ENCODE measurements around the gene PEDS1.
"Not testable (repeated sequence)": the region's sequence is repeated elsewhere in the genome, so short reads cannot be mapped to it uniquely, and the experiment has no call there.

PEDS1 gene

GRCh38 chr20:50153500-50154377 lies at the start of gene PEDS1:
Gene PEDS1, minus strand, starts transcription at chr20:50153723. Its CDS starts 86 bp downstream, at chr20:50153637.
- DNase-seq = peak; percentile 36

- DNase-seq = no peak
Observed at GRCh38 chr20:50202677-50203076, 49.2 kb upstream of the PEDS1 start.

GRCh38 chr20:50201710-50202109 lies 48.2 kb upstream of the PEDS1 start:
- not testable (repeated sequence) for DNase-seq

- no peak for DNase-seq
Observed at GRCh38 chr20:50200482-50201104, 47.1 kb upstream of the PEDS1 start.

GRCh38 chr20:50199703-50200102 lies 46.2 kb upstream of the PEDS1 start:
- no peak for DNase-seq

GRCh38 chr20:50198716-50199115 lies 45.2 kb upstream of the PEDS1 start:
- no peak for DNase-seq

- DNase-seq = no peak
Observed at GRCh38 chr20:50198180-50198666, 44.7 kb upstream of the PEDS1 start.

GRCh38 chr20:50197463-50198179 lies 44.1 kb upstream of the PEDS1 start:
- no peak for DNase-seq

- DNase-seq = no peak
Observed at GRCh38 chr20:50196896-50197295, 43.4 kb upstream of the PEDS1 start.

GRCh38 chr20:50196248-50196647 lies 42.7 kb upstream of the PEDS1 start:
- DNase-seq = no peak

- no peak for DNase-seq
Observed at GRCh38 chr20:50195524-50196120, 42.1 kb upstream of the PEDS1 start.

GRCh38 chr20:50194831-50195523 lies 41.5 kb upstream of the PEDS1 start:
- no peak for DNase-seq

GRCh38 chr20:50194422-50194830 lies 40.9 kb upstream of the PEDS1 start:
- no peak for DNase-seq

- DNase-seq = no peak
Observed at GRCh38 chr20:50193836-50194421, 40.4 kb upstream of the PEDS1 start.

- DNase-seq = no peak
Observed at GRCh38 chr20:50193199-50193835, 39.8 kb upstream of the PEDS1 start.

GRCh38 chr20:50192364-50193198 lies 39.1 kb upstream of the PEDS1 start:
- DNase-seq = peak; percentile 81

- no peak for DNase-seq
Observed at GRCh38 chr20:50191544-50192363, 38.2 kb upstream of the PEDS1 start.

GRCh38 chr20:50191065-50191543 lies 37.6 kb upstream of the PEDS1 start:
- DNase-seq = no peak
